Activated CD4-positive, alpha-beta T cell treated with anti-CD3 and anti-CD28 coated beads, Interleukin-2, amount 10 ng/mL, durations not matched to agents 24 days and 14 days (primary cell): ENCODE measurements around the gene WNT7B. TPM values are rescaled to one million over a fixed set of nuclear protein-coding genes. Genes with fewer than 3 reads are reported as not detected.

Experiments used
- DNase-seq: peaks from one replicate; pipeline ENCODE4 v3.0.0; 2022
- H3K27ac Mint-ChIP-seq: one replicate; pipeline ENCODE4 v1.8.0; 2022; ENCODE audit warnings: mild to moderate bottlenecking, mixed read lengths
- H3K27me3 Mint-ChIP-seq: one replicate; pipeline ENCODE4 v1.8.0; 2022; ENCODE audit warnings: mixed read lengths
- H3K36me3 Mint-ChIP-seq: one replicate; pipeline ENCODE4 v1.8.0; 2022; ENCODE audit warnings: low read depth, mild to moderate bottlenecking, mixed read lengths
- H3K4me1 Mint-ChIP-seq: one replicate; pipeline ENCODE4 v1.8.0; 2021; ENCODE audit warnings: mixed read lengths
- H3K4me3 Mint-ChIP-seq: one replicate; pipeline ENCODE4 v1.8.0; 2022; ENCODE audit warnings: mild to moderate bottlenecking, moderate library complexity, mixed read lengths
- H3K9me3 Mint-ChIP-seq: one replicate; pipeline ENCODE4 v1.8.0; 2021; ENCODE audit warnings: mixed read lengths
- intact Hi-C: fragments of 100-400 bp; cut with micrococcal nuclease; formaldehyde crosslinking; loops from one replicate; pipeline ENCODE4 v1.15.1; 2023
- total RNA-seq: library from RNA; stranded (reverse); gene quantifications from 2 replicates; pipeline ENCODE4 v1.2.3, GENCODE V29; 2022

The WNT7B gene
- total RNA-seq, 1 donor from 2014 or later, result not detected

DNA sequence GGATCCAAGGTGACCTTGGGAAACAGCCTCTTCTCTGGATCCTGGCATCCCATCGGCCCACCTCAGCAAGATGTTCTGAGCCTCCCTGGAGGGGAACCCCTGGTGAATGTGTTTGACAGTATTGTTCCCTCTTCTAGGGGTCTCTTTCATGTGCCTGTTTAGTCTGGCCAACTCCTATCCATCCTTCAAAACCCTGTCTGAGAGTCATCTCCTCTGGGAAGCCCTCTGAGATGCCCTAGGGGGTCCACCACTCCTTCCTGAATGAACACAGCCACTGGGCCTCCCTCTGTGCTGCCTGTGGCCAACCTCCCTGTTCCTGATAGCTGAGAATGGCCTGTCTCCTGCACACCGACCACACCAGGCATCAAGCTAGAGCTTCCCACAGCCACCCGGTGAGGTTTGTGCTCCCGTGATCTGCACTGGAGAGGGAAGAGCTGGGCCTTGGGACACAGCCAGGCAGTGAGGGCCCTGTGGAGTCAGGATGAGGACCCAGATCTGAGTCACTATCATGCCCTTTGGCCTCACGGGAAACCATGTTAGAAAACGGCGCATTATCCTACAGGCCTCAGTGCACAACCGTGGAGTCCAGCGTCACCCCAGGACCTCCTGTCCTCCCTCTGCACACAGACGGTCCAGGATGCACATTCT, 8.8 kb downstream of the WNT7B start:
- no peaks in the 10 kb centered on the region for H3K4me1 Mint-ChIP-seq
- H3K27ac Mint-ChIP-seq, result no peak overlapping the region
- no peaks in the 10 kb centered on the region for H3K9me3 Mint-ChIP-seq
- H3K36me3 Mint-ChIP-seq, result no peaks in the 10 kb centered on the region
- peaks cover 32% of the 10 kb centered on the region for H3K27me3 Mint-ChIP-seq
- H3K4me3 Mint-ChIP-seq, result no peak overlapping the region
- no peak for DNase-seq
- intact Hi-C loops, result no loop called here

GRCh38 chr22:45966895-45967365, 10.0 kb downstream of the WNT7B start:
- Mint-ChIP-seq H3K9me3 (no peaks in the 10 kb centered on the region), H3K27me3 (peaks cover 25% of the 10 kb centered on the region), H3K27ac (no peak overlapping the region), H3K4me3 (no peak overlapping the region), H3K36me3 (no peaks in the 10 kb centered on the region), H3K4me1 (no peaks in the 10 kb centered on the region)
- no peak for DNase-seq
- intact Hi-C loops, result no loop called here

GRCh38 chr22:45966320-45966894, 10.6 kb downstream of the WNT7B start:
- no peak overlapping the region for H3K27ac Mint-ChIP-seq
- H3K36me3 Mint-ChIP-seq, result no peaks in the 10 kb centered on the region
- intact Hi-C loops, result no loop called here
- DNase-seq, result no peak
- no peaks in the 10 kb centered on the region for H3K4me1 Mint-ChIP-seq
- no peaks in the 10 kb centered on the region for H3K9me3 Mint-ChIP-seq
- H3K4me3 Mint-ChIP-seq, result no peak overlapping the region
- H3K27me3 Mint-ChIP-seq, result peaks cover 25% of the 10 kb centered on the region

DNA sequence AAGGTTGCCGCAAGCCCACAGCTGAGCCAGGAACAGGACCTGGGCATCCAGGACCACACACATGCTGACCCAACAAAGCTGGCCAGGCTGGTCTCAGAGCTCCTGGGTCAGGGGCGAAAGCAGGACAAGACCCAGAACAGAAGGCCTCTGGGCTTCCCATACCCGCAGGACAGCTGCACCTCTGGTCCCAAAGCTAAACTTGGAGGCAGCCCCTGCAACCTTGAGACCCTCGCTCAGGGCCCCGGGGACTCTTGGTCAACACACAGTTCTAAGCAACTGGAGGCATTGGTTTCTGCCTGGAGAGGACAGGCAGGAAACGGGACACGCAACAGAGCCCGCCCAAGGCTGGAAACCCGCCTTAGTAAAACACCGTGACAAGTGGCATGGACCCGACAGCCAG, 11.4 kb downstream of the WNT7B start:
- H3K27me3 Mint-ChIP-seq, result peaks cover 20% of the 10 kb centered on the region
- no peaks in the 10 kb centered on the region for H3K4me1 Mint-ChIP-seq
- intact Hi-C loops, result no loop called here
- H3K9me3 Mint-ChIP-seq, result no peaks in the 10 kb centered on the region
- no peaks in the 10 kb centered on the region for H3K36me3 Mint-ChIP-seq
- H3K4me3 Mint-ChIP-seq, result no peak overlapping the region
- H3K27ac Mint-ChIP-seq, result no peak overlapping the region
- DNase-seq, result no peak

GRCh38 chr22:45964926-45965527, 11.9 kb downstream of the WNT7B start:
- Mint-ChIP-seq H3K9me3 (no peaks in the 10 kb centered on the region), H3K4me3 (no peak overlapping the region), H3K27me3 (peaks cover 16% of the 10 kb centered on the region), H3K36me3 (no peaks in the 10 kb centered on the region), H3K4me1 (no peaks in the 10 kb centered on the region), H3K27ac (no peak overlapping the region)
- DNase-seq, result no peak
- intact Hi-C loops, result no loop called here

DNA sequence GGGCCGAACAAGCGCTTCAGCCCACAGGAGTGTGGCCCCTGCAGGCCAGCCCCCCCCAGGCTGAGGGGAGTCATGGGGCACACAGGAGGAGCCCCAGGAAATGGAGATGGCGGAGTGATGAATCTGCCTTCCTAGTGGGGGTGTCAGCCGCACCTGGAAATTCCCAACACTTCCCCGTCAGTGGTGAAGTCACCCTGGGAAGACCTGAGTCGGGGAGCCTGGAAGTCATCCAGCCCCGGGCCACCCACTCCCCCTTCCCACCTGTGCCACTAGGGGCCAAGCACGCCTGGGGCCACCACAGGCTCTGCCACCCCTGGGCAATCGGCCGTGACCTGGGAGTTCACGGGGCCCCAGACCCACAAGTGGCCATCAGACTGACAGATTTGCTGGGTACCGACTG, 12.6 kb downstream of the WNT7B start:
- Mint-ChIP-seq H3K4me1 (no peaks in the 10 kb centered on the region), H3K36me3 (no peaks in the 10 kb centered on the region), H3K4me3 (no peak overlapping the region), H3K9me3 (no peaks in the 10 kb centered on the region), H3K27ac (no peak overlapping the region), H3K27me3 (peaks cover 11% of the 10 kb centered on the region)
- no peak for DNase-seq
- intact Hi-C loops, result no loop called here

DNA sequence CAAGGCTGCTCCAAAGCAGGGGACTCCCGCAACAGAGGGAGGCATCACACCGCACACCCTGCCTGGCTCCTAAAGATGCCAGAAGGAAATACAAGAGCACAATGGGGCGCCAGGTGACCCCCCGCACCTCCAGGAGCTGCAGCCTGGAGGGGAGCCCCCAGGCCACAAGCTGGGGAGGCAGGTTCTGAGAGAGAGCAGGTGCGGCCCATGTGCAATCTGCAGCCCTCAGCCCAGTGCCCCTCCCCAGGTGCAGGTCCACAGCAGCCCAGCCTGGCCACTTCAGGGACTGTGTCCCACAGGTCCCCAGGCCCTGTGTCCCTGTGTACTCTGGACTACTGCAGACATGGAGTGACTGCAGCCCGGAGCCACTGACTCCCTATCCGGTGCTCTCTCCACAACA, 13.1 kb downstream of the WNT7B start:
- Mint-ChIP-seq H3K27ac (no peak overlapping the region), H3K9me3 (no peaks in the 10 kb centered on the region), H3K4me1 (no peaks in the 10 kb centered on the region), H3K4me3 (no peak overlapping the region), H3K36me3 (no peaks in the 10 kb centered on the region), H3K27me3 (peaks cover 7% of the 10 kb centered on the region)
- intact Hi-C loops, result no loop called here
- no peak for DNase-seq

DNA sequence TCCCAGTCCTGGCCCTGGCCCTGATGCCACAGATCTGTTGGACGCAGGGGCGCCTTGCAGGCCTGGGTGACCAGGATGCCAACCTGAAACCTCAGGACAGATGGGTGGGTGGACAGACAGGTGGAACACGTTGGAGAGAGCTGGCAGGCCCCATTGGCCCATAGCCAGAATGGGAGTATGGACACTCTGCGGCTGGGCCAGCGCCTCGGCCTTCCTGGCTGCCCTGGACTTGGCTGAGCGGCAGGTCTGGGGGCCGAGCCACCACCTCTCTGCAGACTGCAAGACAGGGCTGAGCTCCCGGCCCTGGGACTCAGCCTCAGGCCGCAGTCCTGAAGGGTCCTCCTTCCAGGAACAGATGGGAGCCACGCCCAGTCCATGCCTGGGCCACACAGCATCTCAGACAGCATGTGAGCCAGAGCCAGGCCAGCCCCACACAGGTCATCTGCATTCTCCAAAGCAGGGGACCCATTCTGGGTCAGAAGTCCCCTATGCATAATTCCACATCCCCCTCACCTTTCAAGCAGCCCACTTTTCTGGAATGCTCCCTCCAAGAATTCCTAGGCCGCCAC, 14.1 kb downstream of the WNT7B start:
- Mint-ChIP-seq H3K9me3 (no peaks in the 10 kb centered on the region), H3K36me3 (no peaks in the 10 kb centered on the region), H3K27ac (no peak overlapping the region), H3K4me3 (no peak overlapping the region), H3K4me1 (no peaks in the 10 kb centered on the region), H3K27me3 (peaks cover under 1% of the 10 kb centered on the region)
- no peak for DNase-seq
- intact Hi-C loops, result no loop called here

- Mint-ChIP-seq H3K27ac (no peak overlapping the region), H3K9me3 (no peaks in the 10 kb centered on the region), H3K27me3 (no peaks in the 10 kb centered on the region), H3K36me3 (no peaks in the 10 kb centered on the region), H3K4me1 (no peaks in the 10 kb centered on the region), H3K4me3 (no peak overlapping the region)
- DNase-seq, result no peak
- intact Hi-C loops, result no loop called here
Measured at GRCh38 chr22:45962434-45962718, 14.6 kb downstream of the WNT7B start.

DNA sequence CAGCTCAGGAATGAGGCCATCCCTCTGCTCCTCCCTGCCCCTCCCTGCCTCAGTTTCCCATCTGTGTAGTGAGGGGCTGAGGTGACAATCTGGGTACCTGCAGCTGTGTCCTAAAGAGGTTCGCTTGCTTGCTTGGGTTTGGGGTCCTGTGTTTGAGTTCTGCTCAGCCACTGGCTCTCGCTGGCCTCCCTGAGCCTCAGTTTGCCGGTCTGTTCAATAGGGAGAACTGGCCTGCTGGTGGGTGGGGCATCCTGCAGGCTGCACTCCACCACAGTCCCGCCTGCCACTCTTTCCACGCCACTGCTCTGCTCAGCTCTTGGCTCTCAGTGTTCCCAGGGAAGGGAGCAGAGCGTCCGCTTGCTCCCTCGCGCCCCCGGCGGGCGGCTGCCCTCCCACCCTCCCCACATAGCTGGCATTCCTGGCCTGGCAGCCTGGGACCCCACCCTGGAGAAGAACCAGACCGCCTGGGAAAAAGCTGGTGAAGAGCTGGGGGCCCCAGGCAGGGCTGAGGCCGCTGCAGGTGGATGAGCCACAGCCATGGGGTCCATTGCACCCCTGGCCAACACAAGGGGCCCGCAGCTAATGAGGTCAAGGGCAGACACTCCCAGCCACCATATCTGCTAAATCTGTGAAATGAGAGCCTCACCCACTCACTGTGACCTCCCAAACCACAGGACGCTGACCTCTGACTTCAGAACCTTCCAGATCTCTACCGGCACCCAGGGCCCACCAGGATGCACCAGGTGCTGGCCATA, 15.1 kb downstream of the WNT7B start:
- H3K27ac Mint-ChIP-seq, result no peak overlapping the region
- H3K36me3 Mint-ChIP-seq, result no peaks in the 10 kb centered on the region
- no peaks in the 10 kb centered on the region for H3K4me1 Mint-ChIP-seq
- intact Hi-C loops, result no loop called here
- DNase-seq, result no peak
- H3K27me3 Mint-ChIP-seq, result no peaks in the 10 kb centered on the region
- H3K4me3 Mint-ChIP-seq, result no peak overlapping the region
- H3K9me3 Mint-ChIP-seq, result no peaks in the 10 kb centered on the region

- Mint-ChIP-seq H3K4me1 (no peaks in the 10 kb centered on the region), H3K4me3 (no peak overlapping the region), H3K36me3 (no peaks in the 10 kb centered on the region), H3K9me3 (no peaks in the 10 kb centered on the region), H3K27me3 (no peaks in the 10 kb centered on the region), H3K27ac (no peak overlapping the region)
- no peak for DNase-seq
- intact Hi-C loops, result no loop called here
Measured at GRCh38 chr22:45960477-45961386, 16.2 kb downstream of the WNT7B start.

DNA sequence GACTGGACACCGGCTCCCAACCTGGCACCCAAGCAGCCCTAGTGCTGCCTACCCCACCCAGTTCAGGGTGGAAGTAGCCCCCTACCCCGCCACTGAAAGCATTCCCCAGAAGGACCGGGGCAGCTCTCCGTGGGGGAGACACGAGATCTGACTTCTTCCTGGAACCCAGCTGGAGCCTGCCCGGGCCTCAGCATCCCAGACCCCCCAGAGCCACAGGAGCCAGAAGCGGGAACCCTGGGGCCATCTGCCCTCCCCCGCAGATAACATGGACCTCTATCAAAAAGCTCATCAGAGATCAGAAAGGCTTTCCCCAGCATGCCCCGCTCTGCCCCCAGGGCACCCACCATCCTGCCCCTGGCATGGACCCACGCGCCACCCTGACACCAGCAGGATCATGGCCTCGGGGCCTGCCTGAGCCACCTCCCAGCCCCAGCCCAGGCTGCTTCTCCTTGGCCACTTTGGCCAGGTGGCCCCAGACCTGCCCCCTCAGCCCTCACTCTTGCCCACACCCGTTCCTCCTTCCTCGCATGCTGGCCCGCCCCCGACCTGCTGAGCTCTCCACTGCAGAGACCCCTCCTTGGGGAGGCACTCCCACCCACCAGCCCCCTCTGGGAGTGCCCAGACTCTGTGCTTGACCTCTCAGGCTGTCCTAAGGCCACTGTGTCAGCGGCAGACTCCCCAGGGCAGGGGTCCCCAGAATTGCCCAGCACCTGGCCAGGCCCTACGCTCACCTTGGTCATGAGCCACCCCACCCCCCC, 17.1 kb downstream of the WNT7B start:
- no peak for DNase-seq
- no peaks in the 10 kb centered on the region for H3K27me3 Mint-ChIP-seq
- H3K4me1 Mint-ChIP-seq, result no peaks in the 10 kb centered on the region
- no peaks in the 10 kb centered on the region for H3K9me3 Mint-ChIP-seq
- intact Hi-C loops, result no loop called here
- H3K27ac Mint-ChIP-seq, result no peak overlapping the region
- H3K36me3 Mint-ChIP-seq, result no peaks in the 10 kb centered on the region
- H3K4me3 Mint-ChIP-seq, result no peak overlapping the region

DNA sequence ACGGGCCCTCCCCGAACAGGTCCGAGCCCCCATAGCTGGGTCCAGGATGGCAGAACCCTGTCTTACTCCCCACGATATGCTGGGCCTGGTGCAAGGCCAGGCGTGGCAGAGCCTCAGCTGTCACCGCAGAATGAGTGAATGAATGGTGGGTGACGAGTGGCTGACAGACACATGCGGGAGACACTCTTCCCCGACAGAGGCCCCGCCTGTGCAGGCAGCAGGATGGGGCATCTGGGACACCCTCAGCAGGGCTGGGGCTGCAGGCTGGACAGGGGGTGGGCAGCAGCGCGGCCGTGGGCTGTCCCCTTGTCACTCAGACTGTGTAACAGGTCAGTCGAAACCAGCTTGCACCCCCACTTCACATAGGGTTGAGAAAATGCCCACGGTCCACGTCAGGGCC, 18.0 kb downstream of the WNT7B start:
- intact Hi-C loops, result no loop called here
- no peak overlapping the region for H3K4me3 Mint-ChIP-seq
- H3K36me3 Mint-ChIP-seq, result no peaks in the 10 kb centered on the region
- H3K27me3 Mint-ChIP-seq, result no peaks in the 10 kb centered on the region
- no peak for DNase-seq
- no peaks in the 10 kb centered on the region for H3K9me3 Mint-ChIP-seq
- no peak overlapping the region for H3K27ac Mint-ChIP-seq
- H3K4me1 Mint-ChIP-seq, result no peaks in the 10 kb centered on the region
